Lower leg skin (tissue), 4 donors: ENCODE data around the gene CBLN3. TPM values are rescaled to one million over a fixed set of nuclear protein-coding genes. Genes with fewer than 3 reads are reported as not detected.
A peak's percentile ranks its signal among the peaks of the same experiment; 100 is the strongest.

Source experiments
- DNase-seq, 2 donors: peaks; one replicate each; pipeline ENCODE4 v3.0.0-alpha.2; 2019; ENCODE audit warnings: low spot score in 2 of 2
- H3K4me3 ChIP-seq: fragments of 200-600 bp; sonication (generic); 2 replicates; pipeline ENCODE4 v1.5.1; 2017; ENCODE audit warnings: mild to moderate bottlenecking, low read depth; ENCODE audit not compliant: poor library complexity, severe bottlenecking
- POLR2A ChIP-seq, 2 donors: fragments of 450-650 bp; IDR thresholded peaks; one replicate each; pipeline ENCODE4 v1.6.1; 2016 to 2017; ENCODE audit warnings: antibody characterized with exemption in 2 of 2, mild to moderate bottlenecking in 1 of 2, moderate library complexity in 1 of 2
- WGBS, 2 donors: methylation state at CpG; one replicate each; pipeline ENCODE4 v1.1.5; 2018; 5-methylcytosine and 5-hydroxymethylcytosine counted together
- intact Hi-C: fragments of 100-400 bp; cut with DNase I; formaldehyde crosslinking; loops from one replicate; pipeline ENCODE4 v1.15.0; 2023; ENCODE audit warnings: low total_unique reads
- total RNA-seq, 4 donors: library from RNA; depleted of rRNA; stranded (reverse); fragments of >200 nt; gene quantifications; one replicate each; pipeline ENCODE4 v1.1.0, GENCODE V29; 2016
- TF ChIP-seq, protein P1 (sequence below), 3 donors: fragments of 450-650 bp; IDR thresholded peaks; one replicate each; pipeline ENCODE4 v1.5.1; 2016; ENCODE audit warnings: antibody characterized with exemption in 3 of 3, mild to moderate bottlenecking in 3 of 3, moderate library complexity in 2 of 3

CBLN3 gene
- total RNA-seq, 4 donors from 2014 or later: 0.76 to 1.4 (median 1.1) TPM

DNA sequence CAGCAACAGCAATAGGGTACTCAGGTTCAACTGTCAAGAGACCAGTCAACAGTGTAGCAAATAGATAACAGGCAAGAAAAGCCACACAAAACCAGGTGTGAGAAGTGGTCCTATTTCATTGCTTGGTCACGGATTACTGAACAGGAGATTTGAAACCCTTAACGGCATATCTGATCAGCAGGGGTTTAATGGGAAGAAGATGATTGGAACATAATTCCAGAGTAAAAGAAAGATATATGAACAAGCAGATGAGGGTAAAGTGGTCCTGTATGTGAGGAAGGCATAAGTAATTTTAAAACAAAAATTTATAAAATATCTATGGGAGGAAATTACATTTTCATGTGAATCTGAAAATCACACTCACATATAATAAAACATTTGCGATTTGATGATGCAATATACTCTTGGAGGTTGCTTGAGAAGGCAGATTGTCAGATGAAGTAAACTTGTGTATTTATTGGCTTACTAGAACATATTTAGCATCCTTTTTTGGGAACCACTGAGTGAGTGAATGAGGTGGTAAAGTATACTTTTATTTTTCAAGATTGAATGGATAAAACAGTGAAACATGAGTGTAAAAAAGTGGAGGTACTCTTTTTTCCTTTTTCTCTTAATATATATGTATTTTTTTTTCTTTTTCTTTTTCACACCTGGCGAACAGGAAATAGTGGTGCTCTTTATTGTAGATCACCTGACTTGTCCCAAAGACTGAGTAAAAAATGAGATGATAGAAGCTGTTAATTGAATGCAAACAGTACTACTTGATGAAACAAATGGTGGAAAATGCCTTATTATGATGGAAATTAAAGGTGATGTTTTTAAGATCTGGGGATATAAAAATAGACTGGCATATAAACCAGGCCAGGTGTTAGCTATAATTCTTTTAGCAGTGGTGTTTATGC is 34.7 kb upstream of the CBLN3 start:
- intact Hi-C loops: no loop called here
- H3K4me3 ChIP-seq: no peak overlapping the region
- TF ChIP-seq, protein P1, sequence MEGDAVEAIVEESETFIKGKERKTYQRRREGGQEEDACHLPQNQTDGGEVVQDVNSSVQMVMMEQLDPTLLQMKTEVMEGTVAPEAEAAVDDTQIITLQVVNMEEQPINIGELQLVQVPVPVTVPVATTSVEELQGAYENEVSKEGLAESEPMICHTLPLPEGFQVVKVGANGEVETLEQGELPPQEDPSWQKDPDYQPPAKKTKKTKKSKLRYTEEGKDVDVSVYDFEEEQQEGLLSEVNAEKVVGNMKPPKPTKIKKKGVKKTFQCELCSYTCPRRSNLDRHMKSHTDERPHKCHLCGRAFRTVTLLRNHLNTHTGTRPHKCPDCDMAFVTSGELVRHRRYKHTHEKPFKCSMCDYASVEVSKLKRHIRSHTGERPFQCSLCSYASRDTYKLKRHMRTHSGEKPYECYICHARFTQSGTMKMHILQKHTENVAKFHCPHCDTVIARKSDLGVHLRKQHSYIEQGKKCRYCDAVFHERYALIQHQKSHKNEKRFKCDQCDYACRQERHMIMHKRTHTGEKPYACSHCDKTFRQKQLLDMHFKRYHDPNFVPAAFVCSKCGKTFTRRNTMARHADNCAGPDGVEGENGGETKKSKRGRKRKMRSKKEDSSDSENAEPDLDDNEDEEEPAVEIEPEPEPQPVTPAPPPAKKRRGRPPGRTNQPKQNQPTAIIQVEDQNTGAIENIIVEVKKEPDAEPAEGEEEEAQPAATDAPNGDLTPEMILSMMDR (IDR thresholded peaks at IDR 0.05): no peak
- no peak for TF ChIP-seq POLR2A (IDR thresholded peaks at IDR 0.05)
- 69 to 73% methylated on average over 4 of the region's 4 CpGs for WGBS, 2 donors
- DNase-seq: no peak

DNA sequence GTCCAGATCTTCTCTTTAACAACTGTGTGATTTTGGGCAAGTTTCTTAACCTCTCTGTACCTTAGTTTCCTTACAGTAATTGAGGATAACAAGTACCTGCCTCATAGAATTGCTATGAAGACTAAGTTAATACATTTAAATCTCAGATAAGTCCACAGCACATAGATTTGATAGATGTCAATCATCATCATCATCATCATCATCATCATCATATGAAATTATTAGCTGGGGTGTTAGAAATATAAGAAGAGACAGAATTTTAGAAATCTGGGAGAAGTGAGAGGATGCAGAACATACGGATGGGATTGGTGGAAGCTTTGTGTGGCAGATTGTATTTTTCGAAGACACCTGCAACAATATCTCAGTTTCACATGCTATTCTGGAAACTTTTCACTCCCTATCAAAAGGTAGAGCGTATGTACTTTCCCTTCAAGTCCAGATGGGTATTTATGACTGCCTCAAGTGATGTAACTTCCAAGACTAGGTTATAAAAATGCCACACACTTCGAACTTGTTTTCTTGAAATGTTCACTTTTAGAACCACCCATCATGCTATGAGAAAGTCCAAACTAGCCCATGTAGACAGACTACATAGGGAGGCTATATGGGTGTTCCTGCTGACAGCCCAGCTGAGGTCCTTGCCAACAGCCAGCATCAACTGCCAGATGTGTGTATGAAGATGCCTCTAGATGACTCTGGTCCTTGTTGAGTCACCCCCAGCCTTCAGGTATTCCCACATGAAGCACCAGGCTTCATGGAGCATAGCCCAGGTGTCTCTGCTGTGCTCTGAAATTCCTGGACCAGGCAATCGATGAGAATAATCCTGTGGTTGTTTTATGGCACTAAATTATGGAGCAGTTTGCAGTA is 33.8 kb upstream of the CBLN3 start:
- TF ChIP-seq, protein P1 (IDR thresholded peaks at IDR 0.05): no peak
- TF ChIP-seq POLR2A (IDR thresholded peaks at IDR 0.05): no peak
- DNase-seq: no peak
- H3K4me3 ChIP-seq: no peak overlapping the region
- intact Hi-C loops: no loop called here
- 44 to 71% methylated on average over 5 of the region's 5 CpGs for WGBS, 2 donors

DNA sequence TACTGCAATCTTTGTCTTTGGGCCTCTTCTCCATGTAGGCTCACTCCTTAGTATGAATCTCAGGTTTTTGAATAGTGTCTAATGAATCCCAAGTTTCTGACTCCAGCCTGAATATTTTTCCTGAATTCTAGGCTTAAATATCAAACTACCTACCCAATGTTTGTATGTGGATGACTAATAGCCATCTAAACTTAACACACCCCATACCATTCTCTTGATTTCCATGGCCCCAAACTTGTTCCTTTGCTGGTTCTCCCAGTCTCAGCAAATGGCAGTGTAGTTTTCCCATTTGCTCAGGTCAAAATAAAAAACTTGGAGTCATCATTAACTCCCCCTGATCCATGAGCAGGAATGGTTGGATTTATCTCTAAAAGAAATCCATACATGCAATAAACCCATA is 31.9 kb upstream of the CBLN3 start:
- no peak for DNase-seq
- H3K4me3 ChIP-seq: no peak overlapping the region
- intact Hi-C loops: no loop called here
- TF ChIP-seq POLR2A (IDR thresholded peaks at IDR 0.05): no peak
- TF ChIP-seq, protein P1 (IDR thresholded peaks at IDR 0.05): no peak

DNA sequence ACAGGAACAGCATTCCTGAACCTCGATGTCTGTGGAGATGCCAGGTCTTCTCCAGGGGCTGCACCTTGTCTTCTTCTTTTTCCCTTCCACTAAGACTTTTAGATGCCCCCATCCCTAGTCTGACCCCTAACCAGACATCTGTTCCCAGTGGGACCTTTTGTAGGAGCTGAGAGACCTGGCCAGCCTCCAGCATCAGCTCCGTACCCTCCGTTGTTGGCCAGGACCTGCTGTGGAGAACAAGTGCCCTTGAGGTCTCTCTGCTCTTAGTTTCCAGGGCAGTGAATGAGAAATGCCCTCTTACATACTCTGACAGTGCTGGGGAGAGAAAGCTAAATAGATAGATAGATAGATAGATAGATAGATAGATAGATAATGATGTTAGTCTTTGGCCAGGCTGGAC is 29.9 kb upstream of the CBLN3 start:
- intact Hi-C loops: no loop called here
- no peak overlapping the region for H3K4me3 ChIP-seq
- TF ChIP-seq, protein P1 (IDR thresholded peaks at IDR 0.05): no peak
- no peak for TF ChIP-seq POLR2A (IDR thresholded peaks at IDR 0.05)
- DNase-seq: peak in 1 of 2 donors; percentile 46
- WGBS, 2 donors: 76 to 89% methylated on average over 3 of the region's 3 CpGs

DNA sequence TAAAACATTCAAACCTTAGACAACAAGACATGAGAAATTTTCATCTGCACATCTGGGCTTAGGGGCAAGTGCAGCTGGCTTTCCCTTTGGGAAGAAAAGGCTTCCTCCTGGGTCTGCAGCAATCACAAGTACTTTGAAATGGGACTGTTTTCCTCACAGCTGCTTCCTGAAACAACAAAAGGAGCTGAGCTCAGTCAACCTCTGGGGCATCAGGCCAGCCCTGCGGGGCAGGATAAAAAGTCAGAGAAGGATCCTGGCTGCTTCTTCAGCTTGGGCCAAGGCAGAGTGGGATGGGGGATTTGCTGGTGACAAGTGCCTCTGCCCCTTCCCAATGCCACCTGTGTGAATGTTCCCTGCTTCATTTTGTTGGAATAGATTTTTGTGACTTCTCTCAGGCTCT is 29.3 kb upstream of the CBLN3 start:
- WGBS, 2 donors: 74 to 92% methylated on average over 1 of the region's 1 CpG
- intact Hi-C loops: no loop called here
- DNase-seq: peak in 1 of 2 donors; percentile 70
- TF ChIP-seq POLR2A (IDR thresholded peaks at IDR 0.05): no peak
- TF ChIP-seq, protein P1 (IDR thresholded peaks at IDR 0.05): no peak
- H3K4me3 ChIP-seq: no peak overlapping the region
